ENCODE results near the gene PITHD1. TPM values are rescaled to one million over a fixed set of nuclear protein-coding genes. Genes with fewer than 3 reads are reported as not detected.

The PITHD1 gene
- total and polyA plus RNA-seq, 2 donors (not counting 3 experiments of a cell fraction or from before 2014, with no cell fraction given): 35.8 to 43.1 TPM

DNA sequence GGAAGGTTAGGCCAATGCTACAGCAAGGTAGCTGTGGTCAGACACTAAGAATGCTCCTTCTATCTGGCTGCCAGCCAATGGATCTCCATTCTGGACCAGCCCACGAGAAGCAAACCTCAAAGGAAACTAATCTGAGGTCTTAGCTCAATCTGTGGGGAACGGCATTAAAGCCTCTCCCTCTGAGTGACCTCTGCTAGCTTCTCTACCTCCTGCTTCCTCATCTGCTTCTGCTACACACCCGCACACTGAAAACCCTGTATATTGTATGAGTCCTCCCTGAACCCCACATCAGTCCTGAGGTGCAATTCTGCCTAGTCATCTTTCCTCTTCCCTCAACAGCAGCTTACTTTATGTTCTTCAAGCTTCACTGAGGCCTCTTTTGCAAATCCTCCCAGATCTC is 29.2 kb downstream of the PITHD1 start:
- H2AFZ ChIP-seq (ENCODE audit: low read depth, low read length): no peak overlapping the region

More for the DNA sequence above, 29.2 kb downstream of the PITHD1 start:
- Histone ChIP-seq H3K9ac (replicated peaks; ENCODE audit: extremely low read depth, insufficient read depth, low read length) (no peak overlapping the region), H3K79me2 (ENCODE audit: control insufficient read depth, insufficient read depth, low read length) (no peaks in the 10 kb centered on the region), H3K27me3 (ENCODE audit: control insufficient read depth in 2 of 2, insufficient read depth in 2 of 2, low read length in 2 of 2) (no peaks in the 10 kb centered on the region), H3K9me3 (replicated peaks; ENCODE audit: control insufficient read depth, insufficient read depth, low read length) (no peaks in the 10 kb centered on the region), H3K27ac (ENCODE audit: insufficient read depth, low read depth, low read length) (no peak overlapping the region), H3K36me3 (ENCODE audit: control insufficient read depth in 2 of 2, extremely low read depth in 1 of 2, insufficient read depth in 2 of 2, low read length in 2 of 2) (peaks cover 0 to 2% of the 10 kb centered on the region in 2 experiments), H4K20me1 (replicated peaks; ENCODE audit: control insufficient read depth, extremely low read depth, insufficient read depth, low read length) (no peaks in the 10 kb centered on the region), H3K4me3 (replicated peaks in 1 of 3; ENCODE audit: insufficient read depth in 1 of 3, low read depth in 1 of 3, low read length in 3 of 3) (no peak overlapping the region), H3K4me1 (ENCODE audit: control insufficient read depth, extremely low read depth, insufficient read depth, low read length) (no peaks in the 10 kb centered on the region), H3K9me1 (replicated peaks; ENCODE audit: control insufficient read depth, extremely low read depth, insufficient read depth, low read length) (no peaks in the 10 kb centered on the region), H3K4me2 (ENCODE audit: insufficient read depth, low read length) (no peak overlapping the region)
- intact Hi-C loops (cut with micrococcal nuclease) (loop anchor here (5.0 kb wide), 1 partner anchor 220 kb away; no protein-coding TSS in a partner anchor), dilution Hi-C loops (cut with MboI; ENCODE audit: extremely low pct_ligation_motif_present, low sequenced_read_pairs) (no loop called here)
- no peak for DNase-seq (ENCODE audit: low read depth, low spot score)
- FAIRE-seq: no peak
- TF ChIP-seq, protein P1, sequence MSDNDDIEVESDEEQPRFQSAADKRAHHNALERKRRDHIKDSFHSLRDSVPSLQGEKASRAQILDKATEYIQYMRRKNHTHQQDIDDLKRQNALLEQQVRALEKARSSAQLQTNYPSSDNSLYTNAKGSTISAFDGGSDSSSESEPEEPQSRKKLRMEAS (IDR thresholded peaks at IDR 0.05; ENCODE audit: insufficient read depth, insufficient read length): no peak
- no peak for TF ChIP-seq FOS (IDR thresholded peaks at IDR 0.05; ENCODE audit: borderline replicate concordance, insufficient read depth, low read length)
- no peak for TF ChIP-seq MYC (IDR thresholded peaks at IDR 0.05; ENCODE audit: low read depth, low read length)
- TF ChIP-seq, protein P2, sequence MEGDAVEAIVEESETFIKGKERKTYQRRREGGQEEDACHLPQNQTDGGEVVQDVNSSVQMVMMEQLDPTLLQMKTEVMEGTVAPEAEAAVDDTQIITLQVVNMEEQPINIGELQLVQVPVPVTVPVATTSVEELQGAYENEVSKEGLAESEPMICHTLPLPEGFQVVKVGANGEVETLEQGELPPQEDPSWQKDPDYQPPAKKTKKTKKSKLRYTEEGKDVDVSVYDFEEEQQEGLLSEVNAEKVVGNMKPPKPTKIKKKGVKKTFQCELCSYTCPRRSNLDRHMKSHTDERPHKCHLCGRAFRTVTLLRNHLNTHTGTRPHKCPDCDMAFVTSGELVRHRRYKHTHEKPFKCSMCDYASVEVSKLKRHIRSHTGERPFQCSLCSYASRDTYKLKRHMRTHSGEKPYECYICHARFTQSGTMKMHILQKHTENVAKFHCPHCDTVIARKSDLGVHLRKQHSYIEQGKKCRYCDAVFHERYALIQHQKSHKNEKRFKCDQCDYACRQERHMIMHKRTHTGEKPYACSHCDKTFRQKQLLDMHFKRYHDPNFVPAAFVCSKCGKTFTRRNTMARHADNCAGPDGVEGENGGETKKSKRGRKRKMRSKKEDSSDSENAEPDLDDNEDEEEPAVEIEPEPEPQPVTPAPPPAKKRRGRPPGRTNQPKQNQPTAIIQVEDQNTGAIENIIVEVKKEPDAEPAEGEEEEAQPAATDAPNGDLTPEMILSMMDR (IDR thresholded peaks at IDR 0.05; ENCODE audit: extremely low read depth in 1 of 2, insufficient read depth in 1 of 2, low read depth in 1 of 2, low read length in 2 of 2): no peak
- TF ChIP-seq POLR2A (IDR thresholded peaks at IDR 0.05; ENCODE audit: low read depth, low read length): no peak
- no peak for TF ChIP-seq GATA2 (IDR thresholded peaks at IDR 0.05; ENCODE audit: insufficient read depth, insufficient read length, low read depth, low read length)
- no peak for TF ChIP-seq JUN (IDR thresholded peaks at IDR 0.05; ENCODE audit: borderline replicate concordance, insufficient read depth, insufficient read length, low read depth)
- no peak for TF ChIP-seq EZH2 (IDR thresholded peaks at IDR 0.05; ENCODE audit: borderline replicate concordance, low read depth, low read length, severe bottlenecking)
- TF ChIP-seq POLR2AphosphoS5 (IDR thresholded peaks at IDR 0.05; ENCODE audit: insufficient read depth, low read depth, low read length): no peak
- ChIA-PET POLR2A (no interaction called here), CTCF (interaction anchor here (0.8 kb wide), 1 partner anchor 109 kb away, joined by 4 read pairs; no protein-coding TSS in a partner anchor)
- no TSS peak for BruUV-seq (replicated peaks)
